Activated T-helper 2 cell treated with anti-CD3 and anti-CD28 coated beads, Interferon-gamma antibody, Interleukin-2, Interleukin-4, amounts not matched to agents 10 μg/mL and 5 μg/mL and 100 μg/mL, durations not matched to agents 14 hours and 24 hours and 36 hours (primary cell): ENCODE measurements around the gene MRPS31. TPM values are rescaled to one million over a fixed set of nuclear protein-coding genes. Genes with fewer than 3 reads are reported as not detected.
"Not testable (repeated sequence)": the region's sequence is repeated elsewhere in the genome, so short reads cannot be mapped to it uniquely, and the experiment has no call there.

Experiments
- DNase-seq: peaks from one replicate; pipeline ENCODE4 v3.0.0; 2021; ENCODE audit warnings: low spot score
- H3K27ac Mint-ChIP-seq: one replicate; pipeline ENCODE4 v1.8.0; 2021; ENCODE audit warnings: mixed read lengths
- H3K27me3 Mint-ChIP-seq: one replicate; pipeline ENCODE4 v1.8.0; 2021; ENCODE audit warnings: low read depth, mixed read lengths
- H3K36me3 Mint-ChIP-seq: one replicate; pipeline ENCODE4 v1.8.0; 2021; ENCODE audit warnings: low read depth, mixed read lengths
- H3K4me1 Mint-ChIP-seq: one replicate; pipeline ENCODE4 v1.8.0; 2021; ENCODE audit warnings: low read depth, mixed read lengths
- H3K4me3 Mint-ChIP-seq: one replicate; pipeline ENCODE4 v1.8.0; 2021; ENCODE audit warnings: low read depth, mild to moderate bottlenecking, moderate library complexity, mixed read lengths
- H3K9me3 Mint-ChIP-seq: one replicate; pipeline ENCODE4 v1.8.0; 2021; ENCODE audit warnings: mixed read lengths
- intact Hi-C: fragments of 100-400 bp; cut with micrococcal nuclease; formaldehyde crosslinking; loops from one replicate; pipeline ENCODE4 v1.15.1; 2023
- total RNA-seq: library from RNA; stranded (reverse); gene quantifications from 2 replicates; pipeline ENCODE4 v1.2.3, GENCODE V29; 2022

The MRPS31 gene
- total RNA-seq, 1 donor from 2014 or later = 43.1 TPM

DNA sequence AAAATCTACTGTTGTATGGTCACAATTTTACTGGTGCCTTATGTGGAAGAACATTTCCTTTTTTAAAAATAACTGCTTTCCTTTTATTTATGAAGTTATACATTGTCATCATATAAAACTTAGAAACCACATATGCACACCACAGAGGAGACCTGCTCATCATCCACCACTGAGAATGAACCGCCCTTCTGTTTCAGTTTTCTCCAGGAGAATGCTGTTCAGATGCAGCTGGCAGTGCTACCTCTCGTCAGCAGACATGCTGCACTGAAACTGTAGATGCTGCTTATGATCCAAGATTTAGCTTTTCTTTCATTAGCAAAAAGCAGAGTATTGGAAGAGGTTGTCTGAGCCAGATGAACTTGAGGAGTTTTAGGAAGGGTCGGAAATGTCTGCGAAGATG, 28.5 kb upstream of the MRPS31 start:
- DNase-seq = no peak
- intact Hi-C loops = no loop called here
- H3K4me1 Mint-ChIP-seq = peaks cover 6% of the 10 kb centered on the region
- H3K9me3 Mint-ChIP-seq = no peaks in the 10 kb centered on the region
- no peaks in the 10 kb centered on the region for H3K27me3 Mint-ChIP-seq
- H3K27ac Mint-ChIP-seq = no peak overlapping the region
- H3K4me3 Mint-ChIP-seq = no peak overlapping the region
- peaks cover 31% of the 10 kb centered on the region for H3K36me3 Mint-ChIP-seq

DNA sequence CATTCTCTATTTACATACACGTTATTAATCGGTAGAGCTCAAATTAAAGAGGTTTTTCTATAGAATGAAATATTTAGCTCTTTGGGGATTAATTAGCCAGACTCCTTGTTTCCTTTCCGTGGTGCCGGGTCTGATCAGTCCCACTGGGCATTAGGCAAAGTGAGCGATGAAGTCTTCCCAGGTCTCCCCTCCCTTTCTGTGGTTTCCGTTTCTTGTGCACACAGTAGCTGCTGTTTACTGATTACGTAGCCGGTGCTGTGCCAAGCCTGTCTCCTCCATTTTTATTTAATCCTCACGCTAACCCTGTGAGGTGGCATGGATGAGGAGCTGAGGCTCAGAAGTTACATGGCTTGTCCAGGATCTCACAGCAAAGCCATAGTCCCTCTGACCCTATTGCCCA, 27.4 kb upstream of the MRPS31 start:
- intact Hi-C loops = no loop called here
- peaks cover 36% of the 10 kb centered on the region for H3K36me3 Mint-ChIP-seq
- H3K4me1 Mint-ChIP-seq = peaks cover 6% of the 10 kb centered on the region
- H3K9me3 Mint-ChIP-seq = no peaks in the 10 kb centered on the region
- peak overlapping the region; percentile 56 for H3K4me3 Mint-ChIP-seq
- H3K27me3 Mint-ChIP-seq = no peaks in the 10 kb centered on the region
- no peak overlapping the region for H3K27ac Mint-ChIP-seq
- DNase-seq = no peak

GRCh38 chr13:40796649-40797048, 25.7 kb upstream of the MRPS31 start:
- no peaks in the 10 kb centered on the region for H3K27me3 Mint-ChIP-seq
- H3K4me3 Mint-ChIP-seq = no peak overlapping the region
- H3K4me1 Mint-ChIP-seq = peaks cover 13% of the 10 kb centered on the region
- H3K36me3 Mint-ChIP-seq = peaks cover 39% of the 10 kb centered on the region
- no peak for DNase-seq
- H3K9me3 Mint-ChIP-seq = no peaks in the 10 kb centered on the region
- intact Hi-C loops = no loop called here
- no peak overlapping the region for H3K27ac Mint-ChIP-seq

- no peaks in the 10 kb centered on the region for H3K9me3 Mint-ChIP-seq
- H3K27ac Mint-ChIP-seq = no peak overlapping the region
- intact Hi-C loops = no loop called here
- H3K36me3 Mint-ChIP-seq = peaks cover 28% of the 10 kb centered on the region
- H3K4me1 Mint-ChIP-seq = peaks cover 17% of the 10 kb centered on the region
- no peak for DNase-seq
- no peak overlapping the region for H3K4me3 Mint-ChIP-seq
- H3K27me3 Mint-ChIP-seq = no peaks in the 10 kb centered on the region
These were observed 23.7 kb upstream of the MRPS31 start for GRCh38 chr13:40794414-40795368.

DNA sequence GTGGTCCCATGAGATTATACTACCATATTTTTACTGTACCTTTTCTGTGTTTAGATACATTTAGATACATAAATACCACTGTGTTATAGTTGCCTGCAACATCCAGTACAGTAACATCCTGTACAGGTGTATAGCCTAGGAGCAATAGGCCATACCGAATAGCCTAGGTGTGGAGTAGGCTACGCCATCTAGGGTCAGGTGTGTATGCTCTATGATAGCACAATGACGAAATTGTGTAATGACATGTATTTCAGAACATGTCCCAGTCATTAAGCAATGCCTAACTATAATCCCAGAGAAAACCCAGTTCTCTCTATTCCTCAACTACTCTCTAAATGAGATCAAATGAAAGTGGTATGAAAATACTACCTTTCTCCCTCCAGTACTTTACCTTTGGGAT, 22.3 kb upstream of the MRPS31 start:
- Mint-ChIP-seq H3K27ac (no peak overlapping the region), H3K9me3 (no peaks in the 10 kb centered on the region), H3K36me3 (peaks cover 21% of the 10 kb centered on the region), H3K27me3 (no peaks in the 10 kb centered on the region), H3K4me3 (no peak overlapping the region), H3K4me1 (peaks cover 17% of the 10 kb centered on the region)
- no peak for DNase-seq
- intact Hi-C loops = no loop called here

- Mint-ChIP-seq H3K36me3 (peaks cover 21% of the 10 kb centered on the region), H3K27me3 (no peaks in the 10 kb centered on the region), H3K4me3 (no peak overlapping the region), H3K27ac (no peak overlapping the region), H3K4me1 (peaks cover 21% of the 10 kb centered on the region), H3K9me3 (no peaks in the 10 kb centered on the region)
- intact Hi-C loops = no loop called here
- no peak for DNase-seq
These were observed 21.5 kb upstream of the MRPS31 start for GRCh38 chr13:40792284-40793051.

GRCh38 chr13:40790154-40790616, 19.2 kb upstream of the MRPS31 start:
- Mint-ChIP-seq H3K9me3 (no peaks in the 10 kb centered on the region), H3K27ac (no peak overlapping the region)
- intact Hi-C loops = no loop called here

GRCh38 chr13:40789275-40790153, 18.5 kb upstream of the MRPS31 start, which contains the start of gene SLC25A15:
Gene SLC25A15 (plus strand): TSS chr13:40789611. CDS start chr13:40793227, 3,616 bp downstream.
- Mint-ChIP-seq H3K27me3 (no peaks in the 10 kb centered on the region), H3K27ac (peak within 1 kb of the TSS; percentile 76), H3K4me1 (peaks cover 36% of the 10 kb centered on the region), H3K4me3 (peak within 1 kb of the TSS; percentile 73), H3K9me3 (no peaks in the 10 kb centered on the region), H3K36me3 (peaks cover 15% of the 10 kb centered on the region)
- intact Hi-C loops = loop anchor here (5.0 to 10.0 kb wide), 3 partner anchors 193 to 1585 kb away; no protein-coding TSS in a partner anchor
- DNase-seq = peak; percentile 62

More at GRCh38 chr13:40790154-40790616, 19.2 kb upstream of the MRPS31 start:
- DNase-seq = no peak
- H3K36me3 Mint-ChIP-seq = peaks cover 20% of the 10 kb centered on the region
- peaks cover 37% of the 10 kb centered on the region for H3K4me1 Mint-ChIP-seq
- H3K4me3 Mint-ChIP-seq = peak overlapping the region; percentile 73
- H3K27me3 Mint-ChIP-seq = no peaks in the 10 kb centered on the region

- not testable (repeated sequence) for DNase-seq, H3K9me3 Mint-ChIP-seq, H3K27me3 Mint-ChIP-seq, H3K36me3 Mint-ChIP-seq
- Mint-ChIP-seq H3K27ac (peak overlapping the region; percentile 76), H3K4me3 (peak overlapping the region; percentile 71), H3K4me1 (peaks cover 37% of the 10 kb centered on the region)
- intact Hi-C loops = loop anchor here (5.0 to 10.0 kb wide), 3 partner anchors 194 to 1586 kb away; no protein-coding TSS in a partner anchor
These were observed 17.7 kb upstream of the MRPS31 start for GRCh38 chr13:40788540-40789274.

DNA sequence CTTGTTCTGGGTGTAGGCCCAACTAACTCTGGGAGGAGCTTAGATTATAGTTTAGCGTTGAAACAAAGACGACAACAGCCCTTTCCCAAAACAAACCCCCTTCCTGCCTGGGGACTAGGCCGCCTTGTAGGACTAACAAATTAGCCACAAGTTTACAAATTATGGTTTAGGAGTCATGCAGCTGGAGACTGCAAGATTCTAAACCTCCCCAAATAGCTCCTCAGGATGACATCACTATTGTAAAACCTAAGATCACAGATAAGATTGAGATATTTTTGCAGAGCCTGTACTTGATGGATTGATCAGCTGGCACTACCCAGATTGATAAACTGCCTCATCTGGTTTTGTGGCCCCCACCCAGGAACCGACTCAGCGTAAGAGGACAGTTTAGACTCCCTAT, 16.1 kb upstream of the MRPS31 start:
- no peaks in the 10 kb centered on the region for H3K9me3 Mint-ChIP-seq
- no peak for DNase-seq
- H3K4me1 Mint-ChIP-seq = peaks cover 33% of the 10 kb centered on the region
- no peaks in the 10 kb centered on the region for H3K27me3 Mint-ChIP-seq
- peak overlapping the region; percentile 61 for H3K4me3 Mint-ChIP-seq
- peak overlapping the region; percentile 87 for H3K27ac Mint-ChIP-seq
- H3K36me3 Mint-ChIP-seq = peaks cover 2% of the 10 kb centered on the region
- intact Hi-C loops = loop anchor here (1.0 to 10.0 kb wide), 5 partner anchors 10 to 1588 kb away; partner anchors contain the start of gene MRPS31

DNA sequence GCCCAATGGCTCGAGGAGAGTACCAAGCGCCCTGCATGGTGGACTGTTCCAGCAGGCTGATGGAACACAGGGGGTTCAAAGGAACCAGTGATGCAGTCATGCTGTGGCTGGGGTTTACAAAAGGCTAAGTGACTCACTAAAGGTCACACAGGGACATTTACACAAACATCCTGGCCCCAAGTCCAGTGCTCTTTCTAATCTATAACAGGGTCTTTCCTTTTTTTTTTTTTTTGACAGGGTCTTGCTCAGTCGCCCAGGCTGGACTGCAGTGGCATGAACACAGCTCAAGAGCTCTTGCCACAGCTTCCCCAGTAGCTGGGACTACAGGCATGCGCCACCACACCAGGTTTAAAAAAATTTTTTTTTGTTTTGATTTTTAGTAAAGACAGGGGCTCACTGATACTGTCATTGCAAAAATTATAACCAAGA, 15.6 kb upstream of the MRPS31 start:
- intact Hi-C loops = loop anchor here (2.0 to 10.0 kb wide), 4 partner anchors 16 to 1588 kb away; partner anchors contain the start of gene MRPS31
- H3K4me3 Mint-ChIP-seq = peak overlapping the region; percentile 61
- no peaks in the 10 kb centered on the region for H3K27me3 Mint-ChIP-seq
- H3K27ac Mint-ChIP-seq = peak overlapping the region; percentile 87
- peaks cover 30% of the 10 kb centered on the region for H3K4me1 Mint-ChIP-seq
- no peak for DNase-seq
- H3K9me3 Mint-ChIP-seq = no peaks in the 10 kb centered on the region
- no peaks in the 10 kb centered on the region for H3K36me3 Mint-ChIP-seq
